GM19463 (cell line): ENCODE data around the gene THAP7.

Source experiments
- ATAC-seq: cut with Tn5 transposase; IDR thresholded peaks from one replicate; pipeline ENCODE4 v1.9.1; 2021; ENCODE audit warnings: mild to moderate bottlenecking, moderate library complexity; ENCODE audit not compliant: unreplicated experiment

The THAP7 gene

GRCh38 chr22:20949698-20950183 lies 52.2 kb downstream of the THAP7 start:
- ATAC-seq = no peak
